ENCODE results near the gene MPG. TPM values are rescaled to one million over a fixed set of nuclear protein-coding genes. Genes with fewer than 3 reads are reported as not detected.

Gene MPG
- polyA plus RNA-seq, 3 donors, result 32.5 to 86.9 (median 70.6) TPM

GRCh38 chr16:92431-93339 lies 14.7 kb downstream of the MPG start:
- H3K27me3 Mint-ChIP-seq (ENCODE audit: low read depth in 3 of 3), result peaks cover 0 to 4% (median 0%) of the 10 kb centered on the region in 3 donors
- Histone ChIP-seq H3K9me3 (replicated peaks in 1 of 2; ENCODE audit: control insufficient read depth in 1 of 2, insufficient read depth in 1 of 2, low read length in 2 of 2) (no peaks in the 10 kb centered on the region), H3K36me3 (replicated peaks in 1 of 2; ENCODE audit: control insufficient read depth in 1 of 2, insufficient read depth in 2 of 2, low read length in 2 of 2) (peaks cover 24 to 33% of the 10 kb centered on the region in 2 donors), H3K9ac (ENCODE audit: insufficient read depth, low read length, poor library complexity, severe bottlenecking) (no peak overlapping the region), H2AFZ (ENCODE audit: insufficient read depth, low read depth, low read length, poor library complexity, severe bottlenecking) (no peak overlapping the region), H4K20me1 (ENCODE audit: insufficient read depth, low read length) (no peaks in the 10 kb centered on the region), H3K79me2 (ENCODE audit: insufficient read depth, low read length) (no peaks in the 10 kb centered on the region), H3K4me1 (ENCODE audit: control insufficient read depth in 1 of 2, insufficient read depth in 2 of 2, low read length in 2 of 2) (no peaks in the 10 kb centered on the region), H3K4me2 (replicated peaks; ENCODE audit: extremely low read depth, low read length, poor library complexity, severe bottlenecking) (no peak overlapping the region), H3K27me3 (ENCODE audit: control insufficient read depth in 2 of 2, insufficient read depth in 2 of 2, low read length in 2 of 2) (no peaks in the 10 kb centered on the region), H3K27ac (ENCODE audit: low read depth in 1 of 2, low read length in 2 of 2) (no peak overlapping the region), H3K4me3 (replicated peaks in 1 of 3; ENCODE audit: low read depth in 2 of 3, low read length in 3 of 3) (no peak overlapping the region)
- intact Hi-C loops (cut with micrococcal nuclease), result no loop called here
- H3K4me3 Mint-ChIP-seq, result no peak overlapping the region
- peaks cover 5% of the 10 kb centered on the region for H3K4me1 Mint-ChIP-seq
- H3K9me3 Mint-ChIP-seq, result peaks cover 0 to under 1% (median 0%) of the 10 kb centered on the region in 7 donors
- peaks cover 34 to 62% of the 10 kb centered on the region in 2 donors for H3K36me3 Mint-ChIP-seq
- no peak for TF ChIP-seq CTCF (IDR thresholded peaks at IDR 0.05)
- no peak for DNase-seq
- WGBS (ENCODE audit: insufficient coverage), result 95% methylated on average over 14 of the region's 15 CpGs
- H3K27ac Mint-ChIP-seq, result peak overlapping the region in 1 of 7 donors; percentile 31

GRCh38 chr16:94918-95265 lies 16.9 kb downstream of the MPG start:
- H3K4me3 ChIP-seq (replicated peaks in 1 of 3; ENCODE audit: low read depth in 2 of 3, low read length in 3 of 3), result no peak overlapping the region
- H3K79me2 ChIP-seq (ENCODE audit: insufficient read depth, low read length), result no peaks in the 10 kb centered on the region
- DNase-seq, result no peak
- intact Hi-C loops (cut with micrococcal nuclease), result no loop called here
- H3K9me3 ChIP-seq (replicated peaks in 1 of 2; ENCODE audit: control insufficient read depth in 1 of 2, insufficient read depth in 1 of 2, low read length in 2 of 2), result no peaks in the 10 kb centered on the region
- peaks cover 7% of the 10 kb centered on the region for H3K4me1 Mint-ChIP-seq
- H3K9ac ChIP-seq (ENCODE audit: insufficient read depth, low read length, poor library complexity, severe bottlenecking), result no peak overlapping the region
- TF ChIP-seq CTCF (IDR thresholded peaks at IDR 0.05), result no peak
- peaks cover 6 to 19% of the 10 kb centered on the region in 2 donors for H3K36me3 ChIP-seq (replicated peaks in 1 of 2; ENCODE audit: control insufficient read depth in 1 of 2, insufficient read depth in 2 of 2, low read length in 2 of 2)
- H3K4me1 ChIP-seq (ENCODE audit: control insufficient read depth in 1 of 2, insufficient read depth in 2 of 2, low read length in 2 of 2), result no peaks in the 10 kb centered on the region
- H3K27ac Mint-ChIP-seq, result no peak overlapping the region
- H3K27ac ChIP-seq (ENCODE audit: low read depth in 1 of 2, low read length in 2 of 2), result no peak overlapping the region
- WGBS (ENCODE audit: insufficient coverage), result 97% methylated on average over 4 of the region's 5 CpGs
- no peak overlapping the region for H3K4me3 Mint-ChIP-seq
- no peak overlapping the region for H3K4me2 ChIP-seq (replicated peaks; ENCODE audit: extremely low read depth, low read length, poor library complexity, severe bottlenecking)
- H3K9me3 Mint-ChIP-seq, result peaks cover 0 to 2% (median 0%) of the 10 kb centered on the region in 7 donors
- H4K20me1 ChIP-seq (ENCODE audit: insufficient read depth, low read length), result no peaks in the 10 kb centered on the region
- H3K27me3 Mint-ChIP-seq (ENCODE audit: low read depth in 3 of 3), result peaks cover 0 to 4% (median 0%) of the 10 kb centered on the region in 3 donors
- no peak overlapping the region for H2AFZ ChIP-seq (ENCODE audit: insufficient read depth, low read depth, low read length, poor library complexity, severe bottlenecking)
- H3K36me3 Mint-ChIP-seq, result peaks cover 31 to 55% of the 10 kb centered on the region in 2 donors
- no peaks in the 10 kb centered on the region for H3K27me3 ChIP-seq (ENCODE audit: control insufficient read depth in 2 of 2, insufficient read depth in 2 of 2, low read length in 2 of 2)
